Gastrocnemius medialis (tissue), 4 donors: Measurements from ENCODE around the gene C4A. TPM values are rescaled to one million over a fixed set of nuclear protein-coding genes. Genes with fewer than 3 reads are reported as not detected.
"Not testable (repeated sequence)": the region's sequence is repeated elsewhere in the genome, so short reads cannot be mapped to it uniquely, and the experiment has no call there.

Experiments
- ATAC-seq, 2 donors: fragments of 150-250 bp; one replicate each; pipeline ENCODE4 v1.9.1; 2016
- DNase-seq, 2 donors: peaks; one replicate each; pipeline ENCODE4 v3.0.0-alpha.2; 2019
- H3K27ac ChIP-seq, 4 donors: fragments of 200-600 bp; sonication (generic); 1 replicate in 1 of 4; 2 replicates in 3 of 4; pipeline ENCODE4 v1.5.1; 2016 to 2018; ENCODE audit warnings: mild to moderate bottlenecking in 2 of 4, moderate library complexity in 1 of 4
- H3K27me3 ChIP-seq, 3 donors: fragments of 200-600 bp; sonication (generic) in 2 of 3; 1 replicate in 1 of 3; 2 replicates in 2 of 3; pipeline versions ENCODE4 v1.5.1 to v1.6.0; 2016 to 2019; ENCODE audit warnings: mild to moderate bottlenecking in 1 of 3, moderate library complexity in 1 of 3
- H3K36me3 ChIP-seq, 2 donors: fragments of 200-600 bp; sonication (generic) in 1 of 2; one replicate each; pipeline ENCODE4 v1.5.1; 2017 to 2018
- H3K4me1 ChIP-seq, 2 donors: fragments of 200-600 bp; sonication (generic) in 1 of 2; one replicate each; pipeline ENCODE4 v1.5.1; 2016 to 2017; ENCODE audit warnings: mild to moderate bottlenecking in 2 of 2
- H3K4me3 ChIP-seq, 4 donors: fragments of 200-600 bp; sonication (generic) in 3 of 4; 1 replicate in 1 of 4; 2 replicates in 3 of 4; pipeline ENCODE4 v1.5.1; 2016 to 2019; ENCODE audit warnings: mild to moderate bottlenecking in 2 of 4
- H3K9me3 ChIP-seq, 3 donors: fragments of 200-600 bp; sonication (generic) in 2 of 3; 1 replicate in 1 of 3; 2 replicates in 2 of 3; pipeline ENCODE4 v1.5.1; 2016 to 2019
- POLR2A ChIP-seq, 2 donors: fragments of 450-650 bp; IDR thresholded peaks; one replicate each; pipeline ENCODE4 v1.6.1; 2017; ENCODE audit warnings: antibody characterized with exemption in 2 of 2, mild to moderate bottlenecking in 2 of 2, moderate library complexity in 2 of 2
- in situ Hi-C, 4 donors: fragments of 200-750 bp; cut with MboI; loops; one replicate each; pipeline versions ENCODE4 v1.15.0 to v1.8.0; 2017; ENCODE audit warnings: low sequenced_read_pairs in 4 of 4
- intact Hi-C: fragments of 100-400 bp; cut with DNase I; formaldehyde crosslinking; loops from one replicate; pipeline ENCODE4 v1.15.1; 2023; ENCODE audit warnings: low total_unique reads
- total RNA-seq, 4 donors: library from RNA; depleted of rRNA; stranded (reverse); fragments of >200 nt; gene quantifications; one replicate each; pipeline versions ENCODE4 v1.1.0 to v1.2.3, GENCODE V29; 2016
- TF ChIP-seq, protein P1 (sequence below), 5 experiments: fragments of 450-650 bp in 3 of 5; fragments of 200-600 bp in 2 of 5; sonication (generic) in 2 of 5; IDR thresholded peaks in 4 of 5; conservative IDR thresholded peaks in 1 of 5; 1 replicate in 4 of 5; 2 replicates in 1 of 5; pipeline ENCODE4 v1.5.1; 2016 to 2019; ENCODE audit warnings: antibody characterized with exemption in 5 of 5, mild to moderate bottlenecking in 3 of 5, moderate library complexity in 3 of 5

C4A gene
- total RNA-seq, 4 donors from 2014 or later = 4.3 to 7.8 (median 6.2) TPM

DNA sequence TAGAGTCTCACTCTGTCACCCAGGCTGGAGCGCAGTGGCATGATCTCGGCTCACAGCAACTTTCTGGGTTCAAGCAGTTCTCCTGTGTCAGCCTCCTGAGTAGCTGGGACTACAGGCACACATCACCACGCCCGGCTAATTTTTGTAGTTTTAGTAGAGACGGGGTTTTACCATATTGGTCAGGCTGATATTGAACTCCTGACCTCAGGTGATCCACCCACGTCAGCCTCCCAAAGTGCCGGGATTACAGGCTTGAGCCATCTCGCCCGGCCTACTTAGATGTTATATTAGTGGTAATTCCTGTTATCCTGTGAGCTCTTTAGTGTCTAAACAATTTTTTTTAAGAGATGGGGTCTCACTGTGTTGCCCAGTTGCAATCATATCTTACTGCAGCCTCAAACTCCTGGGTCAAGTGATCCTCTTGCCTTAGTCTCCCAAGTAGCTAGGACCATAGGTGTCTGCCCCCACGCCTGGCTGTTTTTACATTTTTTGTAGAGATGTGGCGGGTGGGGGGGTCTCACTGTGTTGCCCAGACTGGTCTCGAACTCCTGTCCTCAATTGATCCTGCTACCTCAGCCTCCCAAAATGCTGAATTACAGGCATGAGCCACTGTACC is 3.9 kb upstream of the C4A start:
- Histone ChIP-seq H3K4me1 (peaks cover 7 to 10% of the 10 kb centered on the region in 2 donors), H3K9me3 (no peaks in the 10 kb centered on the region), H3K27me3 (no peaks in the 10 kb centered on the region), H3K4me3 (no peak overlapping the region), H3K27ac (no peak overlapping the region), H3K36me3 (peaks cover 0 to 19% of the 10 kb centered on the region in 2 donors)
- intact Hi-C loops (loop anchor here (10.0 kb wide), 3 partner anchors 197 to 1913 kb away; partner anchors contain the start of genes AGPAT1, CLIC1, POLR1H and PPP1R11), in situ Hi-C loops (loop anchor here in 1 of 4 donors (10.0 kb wide), 1 partner anchor 83 kb away; the partner anchor contains the start of gene EHMT2)
- ATAC-seq (no peak), DNase-seq (no peak)
- no peak for TF ChIP-seq POLR2A (IDR thresholded peaks at IDR 0.05)
- TF ChIP-seq, protein P1, sequence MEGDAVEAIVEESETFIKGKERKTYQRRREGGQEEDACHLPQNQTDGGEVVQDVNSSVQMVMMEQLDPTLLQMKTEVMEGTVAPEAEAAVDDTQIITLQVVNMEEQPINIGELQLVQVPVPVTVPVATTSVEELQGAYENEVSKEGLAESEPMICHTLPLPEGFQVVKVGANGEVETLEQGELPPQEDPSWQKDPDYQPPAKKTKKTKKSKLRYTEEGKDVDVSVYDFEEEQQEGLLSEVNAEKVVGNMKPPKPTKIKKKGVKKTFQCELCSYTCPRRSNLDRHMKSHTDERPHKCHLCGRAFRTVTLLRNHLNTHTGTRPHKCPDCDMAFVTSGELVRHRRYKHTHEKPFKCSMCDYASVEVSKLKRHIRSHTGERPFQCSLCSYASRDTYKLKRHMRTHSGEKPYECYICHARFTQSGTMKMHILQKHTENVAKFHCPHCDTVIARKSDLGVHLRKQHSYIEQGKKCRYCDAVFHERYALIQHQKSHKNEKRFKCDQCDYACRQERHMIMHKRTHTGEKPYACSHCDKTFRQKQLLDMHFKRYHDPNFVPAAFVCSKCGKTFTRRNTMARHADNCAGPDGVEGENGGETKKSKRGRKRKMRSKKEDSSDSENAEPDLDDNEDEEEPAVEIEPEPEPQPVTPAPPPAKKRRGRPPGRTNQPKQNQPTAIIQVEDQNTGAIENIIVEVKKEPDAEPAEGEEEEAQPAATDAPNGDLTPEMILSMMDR (IDR thresholded peaks at IDR 0.05 in 4 of 5, conservative IDR thresholded peaks at IDR 0.05 in 1 of 5) = no peak

DNA sequence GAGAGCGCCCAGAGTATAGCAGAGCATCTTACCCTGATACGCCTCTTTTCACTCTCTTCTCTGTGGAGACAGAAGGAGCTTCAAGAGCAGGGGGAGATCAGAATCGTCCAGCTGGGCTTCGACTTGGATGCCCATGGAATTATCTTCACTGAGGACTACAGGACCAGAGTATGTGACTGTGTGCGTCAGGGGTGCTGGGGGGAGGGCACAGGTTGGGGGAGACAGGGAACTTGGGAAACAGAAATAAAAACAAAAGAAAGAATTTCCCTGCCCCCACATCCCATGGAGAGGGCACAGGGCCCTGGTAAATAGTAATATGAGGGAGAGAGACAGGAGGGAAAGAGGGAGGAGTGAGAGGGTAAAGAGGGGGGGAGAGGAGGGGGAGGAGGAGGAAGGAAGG is 3.0 kb upstream of the C4A start:
- TF ChIP-seq, protein P1 (IDR thresholded peaks at IDR 0.05 in 4 of 5, conservative IDR thresholded peaks at IDR 0.05 in 1 of 5) = no peak
- no peak for TF ChIP-seq POLR2A (IDR thresholded peaks at IDR 0.05)
- H3K36me3 ChIP-seq = peaks cover 0 to 19% of the 10 kb centered on the region in 2 donors
- H3K4me1 ChIP-seq = peaks cover 0 to under 1% of the 10 kb centered on the region in 2 donors
- H3K27ac ChIP-seq = no peak overlapping the region
- ATAC-seq (no peak), DNase-seq (no peak)
- no peaks in the 10 kb centered on the region for H3K9me3 ChIP-seq
- no peaks in the 10 kb centered on the region for H3K27me3 ChIP-seq
- no peak overlapping the region for H3K4me3 ChIP-seq
- in situ Hi-C loops = loop anchor here in 1 of 4 donors (10.0 kb wide), 1 partner anchor 84 kb away; the partner anchor contains the start of gene EHMT2
- intact Hi-C loops = loop anchor here (10.0 kb wide), 3 partner anchors 196 to 1914 kb away; partner anchors contain the start of genes AGPAT1, CLIC1, POLR1H and PPP1R11

DNA sequence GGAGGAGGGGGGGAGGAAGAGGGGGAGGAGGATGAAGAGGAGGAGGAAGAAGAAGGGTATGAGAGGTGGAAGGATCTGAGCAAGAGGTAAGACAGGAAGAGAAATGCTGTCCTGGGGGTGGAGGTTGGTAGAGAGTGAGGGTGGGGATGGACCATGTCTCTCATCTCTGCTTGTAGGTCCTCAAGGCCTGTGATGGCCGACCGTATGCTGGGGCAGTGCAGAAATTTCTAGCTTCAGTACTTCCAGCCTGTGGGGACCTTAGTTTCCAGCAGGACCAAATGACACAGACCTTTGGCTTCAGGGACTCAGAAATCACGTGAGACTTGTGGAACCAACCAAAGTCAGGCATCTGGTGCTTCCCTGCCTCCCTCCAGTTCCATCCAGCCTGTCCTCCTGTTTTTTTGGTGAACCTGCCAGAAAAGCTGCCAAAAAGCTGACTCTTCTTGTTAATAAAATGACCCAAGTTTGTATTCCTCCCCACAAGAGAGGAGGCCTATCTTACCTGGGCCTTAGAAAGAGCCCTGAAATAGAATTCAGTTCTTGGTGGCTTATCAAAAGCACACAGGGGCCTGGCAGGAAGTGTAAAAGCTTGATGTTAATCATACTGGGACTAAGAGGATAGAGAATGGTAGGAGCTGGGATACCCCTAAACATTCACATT is 2.5 kb upstream of the C4A start:
- Histone ChIP-seq H3K9me3 (no peaks in the 10 kb centered on the region), H3K4me3 (no peak overlapping the region), H3K4me1 (no peaks in the 10 kb centered on the region), H3K27me3 (no peaks in the 10 kb centered on the region), H3K27ac (no peak overlapping the region), H3K36me3 (peaks cover 0 to 19% of the 10 kb centered on the region in 2 donors)
- in situ Hi-C loops = loop anchor here in 1 of 4 donors (10.0 kb wide), 1 partner anchor 85 kb away; the partner anchor contains the start of gene EHMT2
- TF ChIP-seq POLR2A (IDR thresholded peaks at IDR 0.05) = no peak
- TF ChIP-seq, protein P1 (IDR thresholded peaks at IDR 0.05 in 4 of 5, conservative IDR thresholded peaks at IDR 0.05 in 1 of 5) = no peak
- ATAC-seq (no peak), DNase-seq (no peak)
- intact Hi-C loops = loop anchor here (10.0 kb wide), 3 partner anchors 195 to 1915 kb away; partner anchors contain the start of genes AGPAT1, CLIC1, POLR1H and PPP1R11

DNA sequence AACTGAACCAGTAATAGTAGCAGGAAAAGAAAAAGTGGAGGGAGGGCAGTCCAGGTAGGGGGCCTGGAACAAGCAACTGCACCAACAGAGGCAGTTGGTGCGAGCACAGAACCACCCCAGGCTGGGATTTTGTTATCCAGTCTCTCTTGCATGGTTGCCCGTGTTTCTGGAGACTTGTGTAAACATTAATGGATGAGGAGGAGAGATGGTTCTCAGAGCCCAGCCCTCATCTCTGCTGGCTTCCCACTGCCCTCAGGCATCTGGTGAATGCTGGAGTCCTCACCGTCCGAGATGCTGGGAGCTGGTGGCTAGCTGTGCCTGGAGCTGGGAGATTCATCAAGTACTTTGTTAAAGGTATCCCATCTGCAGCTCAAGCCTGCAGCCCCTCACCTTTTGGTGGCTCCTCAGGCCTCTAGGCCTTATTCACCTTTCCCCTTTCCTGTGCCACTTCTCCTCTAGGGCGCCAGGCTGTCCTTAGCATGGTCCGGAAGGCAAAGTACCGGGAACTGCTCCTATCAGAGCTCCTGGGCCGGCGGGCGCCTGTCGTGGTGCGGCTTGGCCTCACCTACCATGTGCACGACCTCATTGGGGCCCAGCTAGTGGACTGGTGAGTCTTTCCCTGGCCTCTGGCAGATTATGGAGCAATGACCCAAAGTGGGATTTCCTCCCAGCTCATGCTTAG is 1.5 kb upstream of the C4A start:
- H3K27me3 ChIP-seq, intact Hi-C loops, in situ Hi-C loops, H3K4me3 ChIP-seq, ATAC-seq, H3K27ac ChIP-seq, DNase-seq, H3K9me3 ChIP-seq, H3K4me1 ChIP-seq: not testable (repeated sequence)
- H3K36me3 ChIP-seq = peaks cover 0 to 12% of the 10 kb centered on the region in 2 donors

DNA sequence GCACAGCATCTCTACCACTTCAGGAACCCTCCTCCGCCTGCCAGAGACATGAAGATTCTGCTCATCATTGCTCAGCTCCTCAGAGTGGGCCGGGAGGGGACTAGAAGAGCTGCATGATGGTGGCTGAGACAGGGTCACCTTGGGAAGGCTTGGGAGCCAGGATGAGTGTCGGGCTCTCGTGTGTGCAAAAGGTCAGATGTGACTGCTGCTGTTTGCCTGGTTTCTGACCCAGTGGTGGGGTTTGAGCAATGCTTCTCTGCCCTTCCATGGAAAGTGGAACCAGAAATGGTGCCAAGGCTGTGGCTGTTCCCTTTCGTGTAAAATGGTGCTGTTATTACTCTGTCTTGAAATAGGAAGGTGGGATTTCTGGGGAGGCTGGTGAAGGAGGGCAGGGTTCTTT is 859 bp upstream of the C4A start:
- in situ Hi-C loops, intact Hi-C loops: not testable (repeated sequence)

DNA sequence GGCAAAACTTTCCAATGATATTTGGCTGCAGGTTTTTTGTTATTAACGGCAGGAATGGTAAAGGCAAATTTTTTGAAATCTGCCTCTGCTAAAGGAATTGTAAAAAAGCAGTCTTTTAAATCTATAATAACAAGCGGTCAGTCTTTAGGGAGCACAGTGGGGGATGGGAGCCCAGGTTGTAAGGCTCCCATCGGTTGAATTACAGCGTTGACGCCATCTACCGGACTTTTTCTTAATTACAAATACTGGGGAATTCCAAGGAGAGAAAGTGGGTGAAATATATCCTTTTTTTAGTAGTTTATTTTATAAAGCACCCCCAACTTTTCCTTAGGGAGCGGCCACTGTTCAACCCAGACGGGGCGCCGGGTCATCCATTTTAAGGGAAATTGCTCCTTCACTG is 7.5 kb downstream of the C4A start:
- ATAC-seq, H3K4me3 ChIP-seq, in situ Hi-C loops, H3K27me3 ChIP-seq, H3K36me3 ChIP-seq, H3K4me1 ChIP-seq, DNase-seq, intact Hi-C loops, H3K9me3 ChIP-seq, H3K27ac ChIP-seq: not testable (repeated sequence)

More for the DNA sequence above, 859 bp upstream of the C4A start:
- not testable (repeated sequence) for DNase-seq, H3K4me3 ChIP-seq, H3K27me3 ChIP-seq, H3K27ac ChIP-seq, H3K9me3 ChIP-seq, H3K4me1 ChIP-seq, ATAC-seq
- peaks cover 0 to 12% of the 10 kb centered on the region in 2 donors for H3K36me3 ChIP-seq

DNA sequence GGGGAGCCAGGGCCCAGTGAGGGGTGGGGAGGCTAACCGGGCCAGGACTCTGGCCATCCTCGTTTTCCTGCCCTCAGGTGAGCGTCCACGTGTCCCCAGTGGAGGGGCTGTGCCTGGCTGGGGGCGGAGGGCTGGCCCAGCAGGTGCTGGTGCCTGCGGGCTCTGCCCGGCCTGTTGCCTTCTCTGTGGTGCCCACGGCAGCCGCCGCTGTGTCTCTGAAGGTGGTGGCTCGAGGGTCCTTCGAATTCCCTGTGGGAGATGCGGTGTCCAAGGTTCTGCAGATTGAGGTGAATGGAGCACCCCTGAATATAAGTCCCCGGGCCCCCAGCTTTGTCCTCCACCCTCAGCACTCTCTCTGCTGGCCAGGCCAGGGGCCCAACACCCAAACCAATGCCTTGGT is 12.6 kb downstream of the C4A start:
- H3K36me3 ChIP-seq, ATAC-seq, DNase-seq, H3K27ac ChIP-seq, H3K27me3 ChIP-seq, H3K4me1 ChIP-seq, H3K9me3 ChIP-seq, H3K4me3 ChIP-seq, in situ Hi-C loops, intact Hi-C loops: not testable (repeated sequence)

DNA sequence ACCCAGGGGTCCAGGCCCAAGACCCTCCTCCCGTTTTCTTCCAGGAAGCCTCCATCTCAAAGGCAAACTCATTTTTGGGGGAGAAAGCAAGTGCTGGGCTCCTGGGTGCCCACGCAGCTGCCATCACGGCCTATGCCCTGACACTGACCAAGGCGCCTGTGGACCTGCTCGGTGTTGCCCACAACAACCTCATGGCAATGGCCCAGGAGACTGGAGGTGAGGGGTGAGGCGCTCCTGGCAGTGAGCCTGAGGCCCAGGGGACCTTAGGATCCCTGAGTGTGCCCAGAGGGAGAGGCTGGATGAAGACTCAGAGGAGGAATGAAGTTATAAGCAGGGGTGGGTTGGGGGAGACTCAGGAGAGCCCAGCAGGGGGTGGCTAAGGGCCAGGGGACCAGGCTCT is 14.5 kb downstream of the C4A start:
- DNase-seq, intact Hi-C loops, H3K9me3 ChIP-seq, H3K36me3 ChIP-seq, H3K27ac ChIP-seq, ATAC-seq, H3K4me1 ChIP-seq, H3K27me3 ChIP-seq, in situ Hi-C loops, H3K4me3 ChIP-seq: not testable (repeated sequence)
